Measurements from ENCODE around the gene LETM1. TPM values are rescaled to one million over a fixed set of nuclear protein-coding genes. Genes with fewer than 3 reads are reported as not detected.
A peak's percentile ranks its signal among the peaks of the same experiment; 100 is the strongest.

The LETM1 gene
- total and polyA plus RNA-seq, 2 of the 13 experiments (the other 11 are each of a cell fraction or from before 2014, with no cell fraction given) = 9.7 to 41.6 TPM

GRCh38 chr4:1795299-1796195 lies 60.4 kb downstream of the LETM1 start (continued):
- no peak for TF ChIP-seq MEIS1 (CRISPR knock-in tag; IDR thresholded peaks at IDR 0.05; ENCODE audit: borderline replicate concordance)
- TF ChIP-seq SETDB1 (CRISPR knock-in tag; IDR thresholded peaks at IDR 0.05; ENCODE audit: borderline replicate concordance) = no peak
- TF ChIP-seq SUZ12 (IDR thresholded peaks at IDR 0.05; ENCODE audit: low read depth, low read length) = no peak
- no peak for TF ChIP-seq ZNF781 (CRISPR knock-in tag; IDR thresholded peaks at IDR 0.05; ENCODE audit: borderline replicate concordance, not compliant biosample characterization)
- TF ChIP-seq U2AF1 (optimal IDR thresholded peaks at IDR 0.05; ENCODE audit: low read depth, low read length) = no peak
- TF ChIP-seq MTF1 (CRISPR knock-in tag; IDR thresholded peaks at IDR 0.05) = no peak; the same call in 1 of the 2 replicates
- peak; percentile 42; the same call in 1 of the 2 replicates for TF ChIP-seq SAFB2 (CRISPR knock-in tag; IDR thresholded peaks at IDR 0.05; ENCODE audit: borderline replicate concordance, low read depth)
- TF ChIP-seq, protein P1, sequence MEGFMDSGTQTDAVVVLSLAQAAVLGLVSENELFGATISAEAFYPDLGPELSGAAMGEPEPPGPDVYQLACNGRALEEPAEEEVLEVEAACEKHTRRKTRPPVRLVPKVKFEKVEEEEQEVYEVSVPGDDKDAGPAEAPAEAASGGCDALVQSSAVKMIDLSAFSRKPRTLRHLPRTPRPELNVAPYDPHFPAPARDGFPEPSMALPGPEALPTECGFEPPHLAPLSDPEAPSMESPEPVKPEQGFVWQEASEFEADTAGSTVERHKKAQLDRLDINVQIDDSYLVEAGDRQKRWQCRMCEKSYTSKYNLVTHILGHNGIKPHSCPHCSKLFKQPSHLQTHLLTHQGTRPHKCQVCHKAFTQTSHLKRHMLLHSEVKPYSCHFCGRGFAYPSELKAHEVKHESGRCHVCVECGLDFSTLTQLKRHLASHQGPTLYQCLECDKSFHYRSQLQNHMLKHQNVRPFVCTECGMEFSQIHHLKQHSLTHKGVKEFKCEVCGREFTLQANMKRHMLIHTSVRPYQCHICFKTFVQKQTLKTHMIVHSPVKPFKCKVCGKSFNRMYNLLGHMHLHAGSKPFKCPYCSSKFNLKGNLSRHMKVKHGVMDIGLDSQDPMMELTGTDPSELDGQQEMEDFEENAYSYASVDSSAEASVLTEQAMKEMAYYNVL (CRISPR knock-in tag; IDR thresholded peaks at IDR 0.05; ENCODE audit: borderline replicate concordance) = peak; percentile 50; the same call in 1 of the 2 replicates
- TF ChIP-seq HCFC1 (IDR thresholded peaks at IDR 0.05; ENCODE audit: low read depth, low read length) = no peak
- TF ChIP-seq ZIK1 (CRISPR knock-in tag; IDR thresholded peaks at IDR 0.05; ENCODE audit: borderline replicate concordance, low read depth) = no peak
- TF ChIP-seq, protein P2, sequence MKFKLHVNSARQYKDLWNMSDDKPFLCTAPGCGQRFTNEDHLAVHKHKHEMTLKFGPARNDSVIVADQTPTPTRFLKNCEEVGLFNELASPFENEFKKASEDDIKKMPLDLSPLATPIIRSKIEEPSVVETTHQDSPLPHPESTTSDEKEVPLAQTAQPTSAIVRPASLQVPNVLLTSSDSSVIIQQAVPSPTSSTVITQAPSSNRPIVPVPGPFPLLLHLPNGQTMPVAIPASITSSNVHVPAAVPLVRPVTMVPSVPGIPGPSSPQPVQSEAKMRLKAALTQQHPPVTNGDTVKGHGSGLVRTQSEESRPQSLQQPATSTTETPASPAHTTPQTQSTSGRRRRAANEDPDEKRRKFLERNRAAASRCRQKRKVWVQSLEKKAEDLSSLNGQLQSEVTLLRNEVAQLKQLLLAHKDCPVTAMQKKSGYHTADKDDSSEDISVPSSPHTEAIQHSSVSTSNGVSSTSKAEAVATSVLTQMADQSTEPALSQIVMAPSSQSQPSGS (CRISPR knock-in tag; IDR thresholded peaks at IDR 0.05) = no peak
- no peak for TF ChIP-seq ZSCAN30 (CRISPR knock-in tag; IDR thresholded peaks at IDR 0.05)
- TF ChIP-seq KLF11 (CRISPR knock-in tag; IDR thresholded peaks at IDR 0.05) = 0 out of 2 replicates have a peak, but pooled peaks have one; percentile 19
- no peak for TF ChIP-seq ZNF572 (CRISPR knock-in tag; IDR thresholded peaks at IDR 0.05)
- no peak for TF ChIP-seq PHF20 (CRISPR knock-in tag; IDR thresholded peaks at IDR 0.05)
- peak; percentile 92 for TF ChIP-seq PTBP1 (IDR thresholded peaks at IDR 0.05; ENCODE audit: low read depth, low read length, poor library complexity, severe bottlenecking)
- no peak for TF ChIP-seq SMARCE1 (IDR thresholded peaks at IDR 0.05; ENCODE audit: borderline replicate concordance)
- 0 out of 2 replicates have a peak, but pooled peaks have one; percentile 24 for TF ChIP-seq FOSL2 (CRISPR knock-in tag; IDR thresholded peaks at IDR 0.05)
- TF ChIP-seq ZNF737 (CRISPR knock-in tag; IDR thresholded peaks at IDR 0.05; ENCODE audit: borderline replicate concordance) = no peak
- TF ChIP-seq PITX1 (CRISPR knock-in tag; IDR thresholded peaks at IDR 0.05) = peak; percentile 62; the same call in 1 of the 2 replicates
- no peak for TF ChIP-seq ZNF280D (CRISPR knock-in tag; IDR thresholded peaks at IDR 0.05)
- no peak for TF ChIP-seq DNMT3B (CRISPR knock-in tag; conservative IDR thresholded peaks at IDR 0.05)
- no peak for TF ChIP-seq MATR3 (CRISPR knock-in tag; IDR thresholded peaks at IDR 0.05)
- TF ChIP-seq ZNF343 (CRISPR knock-in tag; IDR thresholded peaks at IDR 0.05) = peak; percentile 71; the same call in 1 of the 2 replicates
